Measurements from ENCODE around the gene TGFB2. TPM values are rescaled to one million over a fixed set of nuclear protein-coding genes. Genes with fewer than 3 reads are reported as not detected.
A peak's percentile ranks its signal among the peaks of the same experiment; 100 is the strongest.

The TGFB2 gene
- total RNA-seq, 1 experiment from 2014 or later, result not detected

- Histone ChIP-seq H3K56ac (ENCODE audit: insufficient read length, low read depth, low read length) (no peak overlapping the region), H3K79me2 (ENCODE audit: insufficient read depth, low read length) (no peaks in the 10 kb centered on the region), H3K27me3 (ENCODE audit: insufficient read depth, low read length) (no peaks in the 10 kb centered on the region), H3K4ac (ENCODE audit: low read depth, low read length) (no peak overlapping the region), H3K9me3 (ENCODE audit: control insufficient read depth, low read depth, low read length) (no peaks in the 10 kb centered on the region), H3T11ph (ENCODE audit: low read length) (no peak overlapping the region), H2BK12ac (ENCODE audit: insufficient read length, low read depth, low read length) (no peak overlapping the region), H3K14ac (ENCODE audit: insufficient read depth, low read length) (no peak overlapping the region; the same call in 1 of the 2 replicates), H2BK120ac (ENCODE audit: low read depth, low read length, poor library complexity, severe bottlenecking) (no peak overlapping the region), H3K79me1 (ENCODE audit: insufficient read depth, low read depth, low read length, poor library complexity, severe bottlenecking) (no peaks in the 10 kb centered on the region), H3K4me2 (ENCODE audit: insufficient read depth, insufficient read length, low read length) (no peak overlapping the region), H3K9ac (ENCODE audit: extremely low read depth, insufficient read length, low read length) (no peak overlapping the region), H2BK5ac (ENCODE audit: insufficient read length, low read length) (no peak overlapping the region), H2BK15ac (ENCODE audit: low read depth, low read length) (no peak overlapping the region; the same call in 1 of the 2 replicates), H2AFZ (ENCODE audit: low read length) (no peak overlapping the region), H2BK20ac (ENCODE audit: low read depth, low read length, poor library complexity, severe bottlenecking) (no peak overlapping the region), H2AK5ac (ENCODE audit: insufficient read length, low read length) (no peak overlapping the region), H3K4me1 (ENCODE audit: insufficient read depth, low read length) (peaks cover 6% of the 10 kb centered on the region), H4K5ac (ENCODE audit: insufficient read length, low read depth, low read length) (no peak overlapping the region), H4K8ac (replicated peaks; ENCODE audit: insufficient read length, low read depth, low read length) (no peak overlapping the region), H3K18ac (ENCODE audit: insufficient read length, low read depth, low read length) (no peak overlapping the region), H3K23ac (ENCODE audit: insufficient read length, low read depth, low read length) (no peak overlapping the region), H4K91ac (ENCODE audit: insufficient read length, low read depth, low read length) (no peak overlapping the region), H3K23me2 (ENCODE audit: insufficient read length, low read depth, low read length, poor library complexity, severe bottlenecking) (no peaks in the 10 kb centered on the region), H4K20me1 (ENCODE audit: control insufficient read depth, insufficient read depth, insufficient read length) (no peaks in the 10 kb centered on the region), H3K27ac (ENCODE audit: insufficient read length, low read depth, low read length) (no peak overlapping the region)
- WGBS (ENCODE audit: extremely low coverage, insufficient read length, low lambda C conversion rate), result no CpG with 5 or more reads among the region's 3 CpGs
- Mint-ChIP-seq H3K27me3 (ENCODE audit: low read depth) (peaks cover 1% of the 10 kb centered on the region), H3K27ac (0 out of 7 replicates have a peak overlapping the region, but pooled peaks of 1 of the 3 experiments have one; percentile 44), H3K4me1 (peaks cover 8 to 15% of the 10 kb centered on the region in 2 experiments), H3K9me3 (no peaks in the 10 kb centered on the region; a peak in 1 of 5 replicates), H3K36me3 (ENCODE audit: insufficient read depth in 1 of 3, low read depth in 3 of 3) (no peaks in the 10 kb centered on the region), H3K4me3 (no peak overlapping the region)
- no peak for TF ChIP-seq CTCF (conservative IDR thresholded peaks at IDR 0.05)
- no peak for DNase-seq
Observed at GRCh38 chr1:218400624-218401023, 55.5 kb downstream of the TGFB2 start.
